ENCODE results near the gene CSNK1E.
A peak's percentile ranks its signal among the peaks of the same experiment; 100 is the strongest.

DNA sequence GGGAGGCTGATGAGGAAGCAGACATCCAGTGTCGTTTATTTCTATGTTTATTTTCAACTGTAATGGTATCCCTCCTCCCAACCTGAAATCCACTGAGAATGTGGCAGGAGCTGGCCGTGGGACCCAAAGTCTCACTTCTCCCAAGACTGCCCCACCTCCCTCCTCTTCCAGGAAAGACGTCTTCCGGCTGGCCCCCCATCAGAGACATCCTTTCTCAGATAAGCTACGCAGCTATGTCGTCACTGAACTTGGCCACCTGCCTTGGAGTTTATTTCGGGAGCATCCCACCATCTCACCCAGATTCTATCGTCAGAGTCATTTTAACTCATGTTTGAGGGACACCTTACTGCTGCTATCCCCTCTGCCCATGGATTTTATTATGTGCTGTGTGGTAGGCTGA lies 58.3 kb downstream of the CSNK1E start:
- TF ChIP-seq, protein P1, sequence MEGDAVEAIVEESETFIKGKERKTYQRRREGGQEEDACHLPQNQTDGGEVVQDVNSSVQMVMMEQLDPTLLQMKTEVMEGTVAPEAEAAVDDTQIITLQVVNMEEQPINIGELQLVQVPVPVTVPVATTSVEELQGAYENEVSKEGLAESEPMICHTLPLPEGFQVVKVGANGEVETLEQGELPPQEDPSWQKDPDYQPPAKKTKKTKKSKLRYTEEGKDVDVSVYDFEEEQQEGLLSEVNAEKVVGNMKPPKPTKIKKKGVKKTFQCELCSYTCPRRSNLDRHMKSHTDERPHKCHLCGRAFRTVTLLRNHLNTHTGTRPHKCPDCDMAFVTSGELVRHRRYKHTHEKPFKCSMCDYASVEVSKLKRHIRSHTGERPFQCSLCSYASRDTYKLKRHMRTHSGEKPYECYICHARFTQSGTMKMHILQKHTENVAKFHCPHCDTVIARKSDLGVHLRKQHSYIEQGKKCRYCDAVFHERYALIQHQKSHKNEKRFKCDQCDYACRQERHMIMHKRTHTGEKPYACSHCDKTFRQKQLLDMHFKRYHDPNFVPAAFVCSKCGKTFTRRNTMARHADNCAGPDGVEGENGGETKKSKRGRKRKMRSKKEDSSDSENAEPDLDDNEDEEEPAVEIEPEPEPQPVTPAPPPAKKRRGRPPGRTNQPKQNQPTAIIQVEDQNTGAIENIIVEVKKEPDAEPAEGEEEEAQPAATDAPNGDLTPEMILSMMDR (IDR thresholded peaks at IDR 0.05): no peak
- peak; percentile 19 for TF ChIP-seq POLR2A (IDR thresholded peaks at IDR 0.05)
